Posterior vena cava (tissue), 2 donors: Measurements from ENCODE around the gene OR6Q1. TPM values are rescaled to one million over a fixed set of nuclear protein-coding genes. Genes with fewer than 3 reads are reported as not detected.
"Not testable (repeated sequence)": the region's sequence is repeated elsewhere in the genome, so short reads cannot be mapped to it uniquely, and the experiment has no call there.

Source experiments
- DNase-seq: peaks from one replicate; pipeline ENCODE4 v3.0.0-alpha.2; 2020; ENCODE audit warnings: low spot score
- intact Hi-C, 2 donors: fragments of 100-400 bp; cut with DNase I; formaldehyde crosslinking; loops; one replicate each; pipeline versions ENCODE4 v1.14.1 to v1.14.2; 2022 to 2023
- long read RNA-seq, 2 donors: library from polyadenylated mRNA; unstranded; transcript quantifications; one replicate each; pipeline ENCODE4 v2.0.0, GENCODE V29; 2020 to 2021
- total RNA-seq, 2 donors: library from RNA; stranded (reverse); fragmentation: NEBNext Ultra II Directional; extraction: Animal tissue kit (Norgen Biotek cat#: 25700); gene quantifications; one replicate each; pipeline ENCODE4 v1.2.1, GENCODE V29; 2021
- donor health status: DM: yes; HTN: yes; CAD: no.
- donor health status: DM: yes; HTN: yes; CAD: no.

Gene OR6Q1, protein sequence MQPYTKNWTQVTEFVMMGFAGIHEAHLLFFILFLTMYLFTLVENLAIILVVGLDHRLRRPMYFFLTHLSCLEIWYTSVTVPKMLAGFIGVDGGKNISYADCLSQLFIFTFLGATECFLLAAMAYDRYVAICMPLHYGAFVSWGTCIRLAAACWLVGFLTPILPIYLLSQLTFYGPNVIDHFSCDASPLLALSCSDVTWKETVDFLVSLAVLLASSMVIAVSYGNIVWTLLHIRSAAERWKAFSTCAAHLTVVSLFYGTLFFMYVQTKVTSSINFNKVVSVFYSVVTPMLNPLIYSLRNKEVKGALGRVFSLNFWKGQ
- total RNA-seq: not detected
- long read RNA-seq, donor 1: 0 reads
- long read RNA-seq, donor 2: 0 reads

DNA sequence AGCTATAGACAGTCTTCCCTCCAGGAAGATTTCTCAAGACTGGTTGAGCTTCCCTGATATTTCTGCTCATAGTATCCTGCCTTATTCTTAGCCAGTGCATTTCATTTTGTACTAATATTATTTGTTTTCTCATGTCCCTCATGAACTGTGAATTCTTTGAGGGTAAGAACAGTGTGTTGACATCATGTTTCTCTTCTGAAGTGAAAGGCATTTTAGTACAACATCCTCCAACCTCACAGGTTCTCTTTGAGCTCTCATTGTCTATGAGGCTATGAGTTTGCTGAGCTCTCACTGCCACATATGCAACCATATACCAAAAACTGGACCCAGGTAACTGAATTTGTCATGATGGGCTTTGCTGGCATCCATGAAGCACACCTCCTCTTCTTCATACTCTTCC lies at the start of gene OR6Q1:
Gene OR6Q1 (plus strand): TSS at position 301 of the 400 bp plus-strand sequence. CDS start 0 bp downstream, at position 301.
- intact Hi-C loops: no loop called here
- no peak for DNase-seq

- DNase-seq: no peak
- intact Hi-C loops: no loop called here
These were observed 49.2 kb upstream of the OR6Q1 start for GRCh38 chr11:57981536-57981935.

DNA sequence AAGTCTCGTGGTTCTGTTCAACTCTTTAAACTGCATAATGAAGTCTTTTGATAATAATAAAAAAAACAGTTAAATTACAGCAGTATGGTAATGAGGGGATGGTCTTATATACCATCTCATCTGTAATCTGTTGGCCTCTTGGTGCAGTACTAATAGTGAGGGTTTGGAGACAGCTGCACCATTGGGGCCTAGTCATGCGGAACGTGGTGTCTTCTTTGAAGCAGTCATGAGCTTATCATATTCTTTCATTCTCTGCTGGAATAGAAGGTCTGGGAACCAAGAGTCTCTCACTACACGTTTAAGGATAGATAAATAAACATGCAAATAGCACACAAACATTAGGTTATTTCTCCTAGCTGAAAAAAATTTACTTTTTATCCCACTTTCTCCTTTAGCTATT lies 48.0 kb upstream of the OR6Q1 start:
- DNase-seq: no peak
- intact Hi-C loops: no loop called here

- intact Hi-C loops: no loop called here
- no peak for DNase-seq
These were observed 47.6 kb upstream of the OR6Q1 start for GRCh38 chr11:57983191-57983590.

DNA sequence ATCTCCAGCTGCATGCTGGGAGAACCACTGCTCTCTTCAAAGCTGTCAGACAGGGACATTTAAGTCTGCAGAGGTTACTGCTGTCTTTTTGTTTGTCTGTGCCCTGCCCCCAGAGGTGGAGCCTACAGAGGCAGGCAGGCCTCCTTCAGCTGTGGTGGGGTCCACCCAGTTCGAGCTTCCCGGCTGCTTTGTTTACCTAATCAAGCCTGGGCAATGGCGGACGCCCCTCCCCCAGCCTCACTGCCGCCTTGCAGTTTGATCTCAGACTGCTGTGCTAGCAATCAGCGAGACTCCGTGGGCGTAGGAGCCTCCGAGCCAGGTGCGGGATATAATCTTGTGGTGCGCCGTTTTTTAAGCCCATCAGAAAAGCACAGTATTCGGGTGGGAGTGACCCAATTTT lies 31.2 kb upstream of the OR6Q1 start:
- intact Hi-C loops, DNase-seq: not testable (repeated sequence)

GRCh38 chr11:58000021-58000420 lies 30.7 kb upstream of the OR6Q1 start:
- intact Hi-C loops, DNase-seq: not testable (repeated sequence)

GRCh38 chr11:58000699-58001098 lies 30.1 kb upstream of the OR6Q1 start:
- DNase-seq: no peak
- intact Hi-C loops: no loop called here

DNA sequence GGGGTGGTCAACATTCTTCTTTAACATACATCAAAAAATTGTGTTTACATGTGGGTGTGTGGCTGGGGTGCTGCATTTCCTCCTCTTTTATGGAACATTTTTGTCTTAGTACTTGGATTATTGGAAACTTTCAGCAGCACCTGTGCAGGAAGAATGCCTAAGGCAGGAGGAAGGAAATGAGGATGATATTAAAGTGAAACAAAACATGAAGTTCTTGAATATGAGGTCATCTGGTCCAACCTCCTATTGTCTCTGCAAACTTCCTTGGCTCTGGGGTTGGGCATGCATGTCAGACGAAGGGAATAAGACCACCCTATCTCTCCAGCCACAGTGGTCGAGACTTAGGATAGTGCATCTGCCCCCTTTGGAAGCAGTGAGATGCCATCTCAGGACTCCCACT lies 27.7 kb upstream of the OR6Q1 start:
- no peak for DNase-seq
- intact Hi-C loops: no loop called here

DNA sequence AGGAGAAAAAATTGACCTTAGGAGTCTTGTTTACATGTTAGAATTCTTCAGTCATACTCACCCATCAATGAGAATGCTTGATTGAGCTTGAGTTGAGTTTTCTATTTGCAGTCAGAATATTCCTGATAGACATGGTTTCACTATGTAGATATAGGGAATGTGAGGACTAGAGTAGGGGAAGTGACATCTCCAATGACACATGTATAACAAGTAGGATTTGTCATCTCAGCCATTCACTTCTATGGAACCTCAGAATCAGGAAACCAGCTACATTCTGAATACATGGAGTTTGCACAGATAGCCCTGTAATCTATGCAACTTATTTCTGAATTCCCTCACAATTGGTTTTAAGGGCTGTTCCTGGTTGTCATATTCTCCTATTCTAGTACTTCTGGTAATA lies 27.2 kb upstream of the OR6Q1 start:
- intact Hi-C loops: no loop called here
- no peak for DNase-seq

- intact Hi-C loops: no loop called here
- DNase-seq: no peak
These were observed 26.1 kb upstream of the OR6Q1 start for GRCh38 chr11:58004664-58005063.

DNA sequence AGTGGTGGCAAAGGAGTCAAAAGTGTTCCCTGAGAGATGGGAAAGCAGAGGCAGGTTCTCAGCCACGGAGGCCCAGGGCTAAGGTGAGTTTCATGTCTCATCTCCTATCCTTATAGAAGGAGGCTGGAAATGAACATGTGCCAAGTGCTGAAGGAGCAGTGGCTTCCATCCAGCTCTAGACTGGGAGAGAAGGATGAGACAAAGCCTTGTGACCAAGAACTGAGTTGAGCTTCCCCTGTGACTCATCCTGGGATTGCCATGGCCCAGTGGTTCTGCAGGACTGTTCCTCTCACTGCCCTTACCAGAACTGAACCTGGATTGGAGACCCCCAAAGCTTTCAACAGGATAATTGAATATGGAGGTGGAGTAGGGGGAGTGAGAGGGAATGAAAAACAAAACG lies 23.8 kb upstream of the OR6Q1 start:
- no peak for DNase-seq
- intact Hi-C loops: no loop called here

DNA sequence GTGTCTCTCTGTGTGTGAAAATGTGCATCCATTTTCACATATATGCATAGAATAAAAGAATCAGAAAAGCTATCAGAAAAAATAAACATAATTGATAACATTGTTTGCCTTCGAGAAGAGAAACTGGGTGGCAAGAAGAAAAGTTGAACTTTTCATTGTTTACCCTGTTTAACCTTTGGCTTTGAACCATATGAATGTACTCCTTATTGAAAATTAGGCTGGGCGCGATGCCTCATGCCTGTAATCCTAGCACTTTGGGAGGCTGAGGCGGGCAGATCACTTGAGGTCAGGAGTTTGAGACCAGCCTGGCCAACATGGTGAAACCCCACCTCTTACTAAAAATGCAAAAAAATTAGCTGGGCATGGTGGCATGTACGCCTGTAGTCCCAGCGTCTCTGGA lies 19.0 kb upstream of the OR6Q1 start:
- intact Hi-C loops: no loop called here
- DNase-seq: no peak

GRCh38 chr11:58023435-58023931 lies 7.3 kb upstream of the OR6Q1 start, which contains the start of gene OR9Q1:
Gene OR9Q1, plus strand, starts transcription at chr11:58023881. Its CDS starts 155,564 bp downstream, at chr11:58179445.
- intact Hi-C loops: no loop called here
- no peak for DNase-seq

GRCh38 chr11:58024601-58025091 lies 6.1 kb upstream of the OR6Q1 start:
- intact Hi-C loops: loop anchor here in 1 of 2 donors (5.0 kb wide), 1 partner anchor 38 kb away; no protein-coding TSS in a partner anchor
- peak; percentile 92 for DNase-seq

DNA sequence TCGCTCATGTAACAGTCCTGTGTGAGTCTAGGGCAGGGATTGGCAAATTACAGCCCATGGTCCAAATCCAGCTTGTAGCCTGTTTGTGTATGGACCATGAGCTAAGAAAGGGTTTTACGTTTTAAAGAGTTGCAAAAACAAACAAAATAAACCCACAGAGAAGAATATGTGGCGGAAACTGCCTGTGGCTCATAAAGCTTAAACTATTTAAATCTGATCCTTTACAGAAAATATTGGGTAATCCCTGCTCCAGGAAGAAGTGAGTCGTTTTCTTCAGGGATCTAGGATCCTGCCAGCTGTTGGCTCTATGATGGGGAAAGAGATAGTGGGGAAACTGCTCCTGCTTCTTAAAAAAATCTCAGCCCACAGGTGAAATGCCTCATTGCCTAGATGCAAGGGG lies 3.4 kb upstream of the OR6Q1 start:
- intact Hi-C loops: loop anchor here in 1 of 2 donors (5.0 kb wide), 1 partner anchor 35 kb away; no protein-coding TSS in a partner anchor
- DNase-seq: no peak

- intact Hi-C loops: loop anchor here in 1 of 2 donors (5.0 kb wide), 1 partner anchor 33 kb away; no protein-coding TSS in a partner anchor
- DNase-seq: peak; percentile 86
These were observed 1.9 kb upstream of the OR6Q1 start for GRCh38 chr11:58028687-58029411.

DNA sequence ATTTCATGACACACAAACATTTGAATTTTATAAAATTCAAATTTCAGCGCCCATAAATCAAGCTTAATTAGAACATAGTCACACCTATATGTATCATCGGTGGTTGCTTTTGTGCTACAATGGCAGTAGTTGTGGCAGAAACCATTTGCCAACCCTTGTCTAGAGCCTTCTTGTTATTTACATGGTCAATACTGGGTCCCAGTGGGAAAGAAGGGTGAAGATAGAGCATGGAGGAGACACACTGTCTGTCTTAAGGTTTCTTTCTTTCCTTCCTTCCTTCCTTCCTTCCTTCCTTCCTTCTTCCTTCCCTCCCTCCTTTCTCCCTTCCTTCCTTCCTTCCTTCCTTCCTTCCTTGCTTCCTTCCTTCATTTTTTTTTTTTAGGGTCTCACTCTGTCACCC lies 3.7 kb downstream of the OR6Q1 start:
- intact Hi-C loops: no loop called here

DNA sequence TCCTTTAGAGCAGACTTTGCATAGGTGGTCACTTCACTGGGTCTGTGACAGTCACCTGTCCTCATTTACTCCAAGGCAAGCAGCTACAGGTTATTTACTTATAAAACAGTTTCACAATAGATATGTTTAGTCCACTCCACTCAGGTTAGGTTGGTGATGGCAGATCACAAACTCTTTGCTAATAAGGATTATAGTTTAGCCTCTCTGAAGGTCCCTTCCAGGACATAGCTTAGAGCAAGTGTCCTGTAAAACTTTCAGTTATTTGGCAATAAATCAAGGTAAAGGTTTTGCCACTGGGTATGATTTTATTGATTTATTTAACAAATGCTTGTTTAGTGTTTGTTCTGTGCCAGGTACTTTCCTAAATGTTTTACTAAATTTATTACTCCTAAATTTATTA lies 8.8 kb downstream of the OR6Q1 start:
- intact Hi-C loops: no loop called here
- DNase-seq: no peak

More for the DNA sequence above, 3.7 kb downstream of the OR6Q1 start:
- DNase-seq: no peak

- no peak for DNase-seq
- intact Hi-C loops: no loop called here
These were observed 12.6 kb downstream of the OR6Q1 start for GRCh38 chr11:58043379-58043778.

DNA sequence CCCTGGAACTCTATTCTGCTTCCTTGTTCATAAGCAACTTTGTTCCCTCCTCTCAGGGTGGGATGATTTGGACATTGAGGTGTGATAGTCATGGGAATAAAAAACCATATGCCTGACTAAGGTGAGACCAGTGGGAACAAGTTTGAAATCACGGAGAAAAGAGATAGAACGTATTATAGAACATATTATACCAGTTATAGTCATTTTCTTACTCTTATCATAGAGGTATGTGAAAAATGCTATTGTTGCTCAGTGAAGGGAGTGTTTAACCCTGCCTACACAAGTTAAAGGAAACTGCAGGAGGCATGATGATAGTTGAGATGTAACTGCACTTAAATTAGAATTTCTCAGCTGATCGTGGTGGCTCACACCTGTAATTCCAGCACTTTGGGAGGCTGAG lies 15.5 kb downstream of the OR6Q1 start:
- intact Hi-C loops: no loop called here
- no peak for DNase-seq
